ENCODE data around the gene METTL16. TPM values are rescaled to one million over a fixed set of nuclear protein-coding genes. Genes with fewer than 3 reads are reported as not detected.

Gene METTL16
- total RNA-seq, 1 experiment from 2014 or later = 28.6 TPM

DNA sequence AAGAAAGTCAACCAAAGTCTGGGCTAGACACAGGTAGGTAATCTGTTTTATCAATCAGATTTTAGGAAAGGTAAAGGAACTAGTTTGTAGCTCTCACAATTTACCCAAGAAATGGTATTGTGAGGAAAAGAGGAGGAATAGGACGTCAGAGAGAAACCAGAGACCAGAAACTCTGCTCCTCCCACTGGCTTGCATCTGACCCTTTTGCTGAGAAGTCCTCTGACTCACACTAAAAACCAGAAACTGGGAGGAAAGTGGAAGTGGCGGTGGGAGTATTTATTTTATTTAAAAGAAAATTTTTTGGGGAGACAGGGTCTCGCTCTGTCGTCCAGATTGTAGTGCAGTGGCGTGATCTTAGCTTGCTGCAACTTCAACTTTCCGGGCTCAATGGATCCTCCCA lies 72.9 kb downstream of the METTL16 start:
- BruUV-seq (replicated peaks) = no TSS peak
- DNase-seq = no peak
- Mint-ChIP-seq H3K27ac (ENCODE audit: unreplicated experiment) (no peak overlapping the region), H3K27me3 (ENCODE audit: unreplicated experiment) (no peaks in the 10 kb centered on the region), H3K4me1 (ENCODE audit: low read depth, unreplicated experiment) (no peaks in the 10 kb centered on the region), H3K4me3 (ENCODE audit: low read depth, unreplicated experiment) (no peak overlapping the region), H3K9me3 (ENCODE audit: low read depth, unreplicated experiment) (no peaks in the 10 kb centered on the region), H3K36me3 (ENCODE audit: insufficient read depth, unreplicated experiment) (peaks cover 9% of the 10 kb centered on the region)
- TF ChIP-seq CTCF (IDR thresholded peaks at IDR 0.05; ENCODE audit: unreplicated experiment) = no peak
- intact Hi-C loops (cut with micrococcal nuclease; ENCODE audit: unreplicated experiment) = no loop called here
- CTCF ChIA-PET = no interaction called here

DNA sequence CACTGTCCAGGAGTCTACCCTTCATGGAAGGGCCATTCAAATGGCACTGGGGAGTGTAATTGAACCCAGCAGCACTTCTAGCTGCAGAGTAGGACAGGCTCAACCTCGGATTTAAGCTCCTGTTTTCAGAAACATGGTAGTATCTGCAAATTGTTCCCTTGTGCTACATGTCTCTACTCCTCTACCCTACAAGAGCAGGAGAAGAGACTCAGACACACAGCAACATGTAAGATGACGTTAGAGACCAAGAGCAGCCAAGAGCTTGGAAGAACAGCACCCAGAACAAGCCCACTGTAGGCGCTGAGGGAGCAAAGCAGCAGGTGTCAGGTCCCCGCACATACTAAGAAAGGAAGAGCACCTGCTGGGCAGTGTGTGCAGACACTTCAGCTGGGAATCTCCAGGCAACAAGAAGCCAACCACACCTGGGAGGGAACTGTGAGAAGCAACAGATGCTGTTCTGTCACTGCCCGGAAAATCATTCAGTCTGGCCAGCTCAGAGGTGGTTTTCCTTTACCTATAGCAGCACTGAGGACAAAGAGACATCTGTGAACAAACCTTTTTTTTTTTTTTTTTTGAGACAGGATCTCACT lies 75.3 kb downstream of the METTL16 start:
- no peak for DNase-seq
- BruUV-seq (replicated peaks) = no TSS peak

GRCh38 chr17:2435862-2436261 lies 75.8 kb downstream of the METTL16 start:
- Mint-ChIP-seq H3K9me3 (ENCODE audit: low read depth, unreplicated experiment) (no peaks in the 10 kb centered on the region), H3K4me3 (ENCODE audit: low read depth, unreplicated experiment) (no peak overlapping the region), H3K36me3 (ENCODE audit: insufficient read depth, unreplicated experiment) (peaks cover 9% of the 10 kb centered on the region), H3K27me3 (ENCODE audit: unreplicated experiment) (no peaks in the 10 kb centered on the region), H3K4me1 (ENCODE audit: low read depth, unreplicated experiment) (no peaks in the 10 kb centered on the region), H3K27ac (ENCODE audit: unreplicated experiment) (no peak overlapping the region)
- BruUV-seq (replicated peaks) = no TSS peak
- no peak for DNase-seq
- TF ChIP-seq CTCF (IDR thresholded peaks at IDR 0.05; ENCODE audit: unreplicated experiment) = no peak
- CTCF ChIA-PET = no interaction called here
- intact Hi-C loops (cut with micrococcal nuclease; ENCODE audit: unreplicated experiment) = no loop called here

More for the DNA sequence above, 75.3 kb downstream of the METTL16 start:
- intact Hi-C loops (cut with micrococcal nuclease; ENCODE audit: unreplicated experiment) = no loop called here
- no peak overlapping the region for H3K27ac Mint-ChIP-seq (ENCODE audit: unreplicated experiment)
- peaks cover 9% of the 10 kb centered on the region for H3K36me3 Mint-ChIP-seq (ENCODE audit: insufficient read depth, unreplicated experiment)
- TF ChIP-seq CTCF (IDR thresholded peaks at IDR 0.05; ENCODE audit: unreplicated experiment) = no peak
- no peak overlapping the region for H3K4me3 Mint-ChIP-seq (ENCODE audit: low read depth, unreplicated experiment)
- H3K9me3 Mint-ChIP-seq (ENCODE audit: low read depth, unreplicated experiment) = no peaks in the 10 kb centered on the region
- no peaks in the 10 kb centered on the region for H3K27me3 Mint-ChIP-seq (ENCODE audit: unreplicated experiment)
- CTCF ChIA-PET = no interaction called here
- no peaks in the 10 kb centered on the region for H3K4me1 Mint-ChIP-seq (ENCODE audit: low read depth, unreplicated experiment)

DNA sequence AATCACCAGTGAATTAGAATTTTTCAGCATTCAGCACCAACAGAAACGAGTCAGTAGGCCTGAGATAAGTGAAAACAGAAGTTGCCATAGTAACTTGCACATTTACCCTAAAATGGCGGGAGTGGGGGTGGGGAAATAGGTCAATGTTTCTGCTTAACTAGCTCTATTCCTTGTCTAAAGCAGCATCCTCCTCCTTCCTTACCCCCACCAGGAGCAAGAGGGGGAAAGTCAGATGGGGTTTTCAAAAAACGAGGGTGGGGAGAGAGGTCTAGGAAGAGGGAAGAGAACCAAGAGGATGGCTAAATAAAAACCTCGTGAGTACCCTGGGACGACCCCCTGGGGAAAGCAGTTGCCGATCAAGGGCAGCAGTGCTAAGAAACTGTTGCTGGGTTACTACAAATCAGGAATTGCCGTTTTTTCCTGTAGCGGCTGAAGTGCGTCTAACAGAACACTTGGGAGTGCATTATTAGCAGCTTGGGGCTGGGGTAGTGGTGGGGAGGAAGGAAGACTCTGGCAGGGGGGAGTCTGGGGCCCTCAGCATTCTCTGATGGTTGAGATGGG lies 76.4 kb downstream of the METTL16 start:
- TF ChIP-seq CTCF (IDR thresholded peaks at IDR 0.05; ENCODE audit: unreplicated experiment) = no peak
- no peaks in the 10 kb centered on the region for H3K9me3 Mint-ChIP-seq (ENCODE audit: low read depth, unreplicated experiment)
- intact Hi-C loops (cut with micrococcal nuclease; ENCODE audit: unreplicated experiment) = no loop called here
- BruUV-seq (replicated peaks) = no TSS peak
- no peak overlapping the region for H3K27ac Mint-ChIP-seq (ENCODE audit: unreplicated experiment)
- DNase-seq = no peak
- no peaks in the 10 kb centered on the region for H3K27me3 Mint-ChIP-seq (ENCODE audit: unreplicated experiment)
- no peaks in the 10 kb centered on the region for H3K4me1 Mint-ChIP-seq (ENCODE audit: low read depth, unreplicated experiment)
- peaks cover 9% of the 10 kb centered on the region for H3K36me3 Mint-ChIP-seq (ENCODE audit: insufficient read depth, unreplicated experiment)
- CTCF ChIA-PET = no interaction called here
- no peak overlapping the region for H3K4me3 Mint-ChIP-seq (ENCODE audit: low read depth, unreplicated experiment)
